Endothelial cell of umbilical vein (primary cell): ENCODE results near the gene ZNF385C. TPM values are rescaled to one million over a fixed set of nuclear protein-coding genes. Genes with fewer than 3 reads are reported as not detected.

Experiments used
- BruUV-seq: library from RNA; stranded (reverse); fragments of 400-500 nt; replicated peaks from 2 replicates; lab custom pipeline; 2021; lab: Mats Ljungman, UMichigan
- CTCF ChIA-PET: fragments of 300-600, 350-600 bp; sonication (Branson Sonifier 250); formaldehyde crosslinking; loops from one replicate; lab custom pipeline; 2021; ENCODE audit warnings: antibody characterized with exemption, inconsistent platforms; lab: Charles Lee
- POLR2A ChIA-PET: fragments of 300-600, 350-600 bp; sonication (Branson Sonifier 250); formaldehyde crosslinking; loops from one replicate; lab custom pipeline; 2021; ENCODE audit warnings: antibody characterized with exemption, inconsistent platforms; lab: Charles Lee
- DNase-seq: peaks from one replicate; pipeline ENCODE4 v3.0.0-alpha.2; 2011; ENCODE audit warnings: low read depth, low spot score
- FAIRE-seq: peaks from 2 replicates; lab custom pipeline; 2011; peaks lifted over from hg19 to GRCh38; lab: Jason Lieb, UNC
- H2AFZ ChIP-seq: 2 replicates; pipeline ENCODE4 v1.6.0; 2012; ENCODE audit warnings: low read depth, low read length, control low read depth, inconsistent platforms
- H3K27ac ChIP-seq: 2 replicates; pipeline ENCODE4 v1.5.1; 2011; ENCODE audit warnings: low read depth, mild to moderate bottlenecking, control low read depth, low read length, moderate library complexity; ENCODE audit not compliant: insufficient read depth
- H3K27me3 ChIP-seq, 2 experiments: 2 replicates each; pipeline versions ENCODE4 v1.6.0 to v1.6.1; 2011; ENCODE audit warnings: low read length in 2 of 2, mixed read lengths in 1 of 2; ENCODE audit not compliant: control insufficient read depth in 2 of 2, insufficient read depth in 2 of 2
- H3K36me3 ChIP-seq, 2 experiments: 2 replicates in 1 of 2; 3 replicates in 1 of 2; pipeline ENCODE4 v1.5.1; 2011; ENCODE audit warnings: low read length in 2 of 2, mild to moderate bottlenecking in 1 of 2, moderate library complexity in 1 of 2; ENCODE audit not compliant: control insufficient read depth in 2 of 2, insufficient read depth in 2 of 2; ENCODE audit errors: extremely low read depth in 1 of 2
- H3K4me1 ChIP-seq: 3 replicates; pipeline ENCODE4 v1.5.1; 2011; ENCODE audit warnings: mild to moderate bottlenecking, low read length; ENCODE audit not compliant: control insufficient read depth, insufficient read depth; ENCODE audit errors: extremely low read depth
- H3K4me2 ChIP-seq: 2 replicates; pipeline ENCODE4 v1.6.1; 2011; ENCODE audit warnings: low read length, control low read depth, mixed read lengths; ENCODE audit not compliant: insufficient read depth
- H3K4me3 ChIP-seq, 3 experiments: fragments of 200-600 bp in 1 of 3; sonication (generic), shearing (Covaris generic) in 1 of 3; replicated peaks in 1 of 3; 2 replicates each; pipeline ENCODE4 v1.5.1; 2011 to 2016; ENCODE audit warnings: control low read depth in 3 of 3, low read length in 3 of 3, mild to moderate bottlenecking in 2 of 3, inconsistent platforms in 1 of 3, low read depth in 1 of 3, moderate library complexity in 1 of 3; ENCODE audit not compliant: insufficient read depth in 1 of 3
- H3K79me2 ChIP-seq: 2 replicates; pipeline ENCODE4 v1.6.0; 2012; ENCODE audit warnings: low read length, inconsistent platforms; ENCODE audit not compliant: control insufficient read depth, insufficient read depth
- H3K9ac ChIP-seq: replicated peaks from 2 replicates; pipeline ENCODE3; 2011; ENCODE audit warnings: low read length, control low read depth; ENCODE audit not compliant: insufficient read depth; ENCODE audit errors: extremely low read depth
- H3K9me1 ChIP-seq: replicated peaks from 3 replicates; pipeline ENCODE4 v1.6.0; 2011; ENCODE audit warnings: mild to moderate bottlenecking, low read length; ENCODE audit not compliant: control insufficient read depth, insufficient read depth; ENCODE audit errors: extremely low read depth
- H3K9me3 ChIP-seq: replicated peaks from 2 replicates; pipeline ENCODE4 v1.5.1; 2012; ENCODE audit warnings: low read length, inconsistent platforms; ENCODE audit not compliant: control insufficient read depth, insufficient read depth
- H4K20me1 ChIP-seq: replicated peaks from 2 replicates; pipeline ENCODE3; 2011; ENCODE audit warnings: mild to moderate bottlenecking, low read length; ENCODE audit not compliant: control insufficient read depth, insufficient read depth; ENCODE audit errors: extremely low read depth
- EZH2 ChIP-seq: IDR thresholded peaks from 2 replicates; pipeline ENCODE4 v1.6.1; 2012; ENCODE audit warnings: borderline replicate concordance, low read depth, mild to moderate bottlenecking, moderate library complexity, low read length, inconsistent platforms; ENCODE audit not compliant: severe bottlenecking
- FOS ChIP-seq: IDR thresholded peaks from 2 replicates; pipeline ENCODE4 v1.6.1; 2011; ENCODE audit warnings: mild to moderate bottlenecking, low read length, moderate library complexity, borderline replicate concordance; ENCODE audit not compliant: insufficient read depth
- GATA2 ChIP-seq: IDR thresholded peaks from 2 replicates; pipeline ENCODE4 v1.7.0; 2011; ENCODE audit warnings: low read depth, mild to moderate bottlenecking, moderate library complexity, mixed read lengths, low read length; ENCODE audit not compliant: insufficient read length, insufficient read depth
- JUN ChIP-seq: IDR thresholded peaks from 2 replicates; pipeline ENCODE4 v1.6.1; 2011; ENCODE audit warnings: borderline replicate concordance, low read depth; ENCODE audit not compliant: insufficient read length, insufficient read depth
- MYC ChIP-seq: IDR thresholded peaks from one replicate; pipeline ENCODE4 v1.6.1; 2011; ENCODE audit warnings: mild to moderate bottlenecking, low read depth, low read length
- POLR2A ChIP-seq: IDR thresholded peaks from 2 replicates; pipeline ENCODE4 v1.6.1; 2012; ENCODE audit warnings: low read depth, mild to moderate bottlenecking, control low read depth, low read length
- POLR2AphosphoS5 ChIP-seq: IDR thresholded peaks from 2 replicates; pipeline ENCODE4 v1.6.1; 2012; ENCODE audit warnings: low read depth, mild to moderate bottlenecking, control low read depth, low read length, moderate library complexity; ENCODE audit not compliant: insufficient read depth
- dilution Hi-C: fragments of 300-500 bp; cut with MboI; formaldehyde crosslinking; loops from one replicate; pipeline ENCODE4 v1.15.0; 2019; ENCODE audit warnings: low sequenced_read_pairs; ENCODE audit not compliant: extremely low pct_ligation_motif_present
- intact Hi-C: fragments of 100-400 bp; cut with micrococcal nuclease; formaldehyde crosslinking; loops from one replicate; pipeline ENCODE4 v1.10.0; 2022
- polyA plus RNA-seq, 4 experiments: library from polyadenylated mRNA; depleted of rRNA in 3 of 4; stranded (reverse) in 3 of 4; unstranded in 1 of 4; fragments of >200 nt; gene quantifications; 2 replicates each; pipeline versions ENCODE4 v1.2.1 to v1.2.3, GENCODE V29; 2011 to 2012; ENCODE audit warnings: missing spikeins in 1 of 4
- total RNA-seq: library from RNA; stranded (reverse); gene quantifications from 2 replicates; pipeline ENCODE4 v1.2.3, GENCODE V29; 2021
- TF ChIP-seq, protein P1 (sequence below), 2 donors: IDR thresholded peaks; 1 replicate in 1 of 2; 2 replicates in 1 of 2; pipeline ENCODE4 v1.5.1; 2011; ENCODE audit warnings: low read length in 2 of 2, mild to moderate bottlenecking in 2 of 2, moderate library complexity in 2 of 2, control low read depth in 1 of 2, inconsistent platforms in 1 of 2, low read depth in 1 of 2; ENCODE audit not compliant: insufficient read depth in 1 of 2; ENCODE audit errors: extremely low read depth in 1 of 2
- TF ChIP-seq, protein P2 (sequence below): IDR thresholded peaks from 2 replicates; pipeline ENCODE4 v1.6.1; 2011; ENCODE audit not compliant: insufficient read depth, insufficient read length

The ZNF385C gene
- total and polyA plus RNA-seq, 2 donors (not counting 3 experiments of a cell fraction or from before 2014, with no cell fraction given): 0.07 TPM; not detected in 1

DNA sequence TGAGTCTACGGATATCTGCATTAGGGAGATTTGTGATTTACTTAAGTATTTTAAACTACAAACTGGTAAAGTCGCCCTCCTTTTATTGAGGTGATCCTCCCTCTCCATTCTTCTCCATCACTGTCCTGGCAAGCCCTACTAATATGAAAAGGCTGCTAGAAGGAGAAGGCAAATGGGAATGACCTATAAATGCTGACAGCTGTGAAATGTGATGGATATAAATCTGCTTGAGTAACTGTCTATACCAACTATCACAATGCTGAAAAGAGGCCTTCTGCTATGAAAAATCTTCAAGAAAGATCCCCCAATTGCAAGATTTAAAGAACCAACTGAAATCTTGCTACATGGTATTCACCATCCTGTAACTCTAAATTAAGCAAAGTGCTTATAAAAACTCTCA, 96.5 kb downstream of the ZNF385C start:
- Histone ChIP-seq H3K36me3 (peaks cover 15 to 31% of the 10 kb centered on the region in 2 experiments), H3K4me2 (no peak overlapping the region), H2AFZ (no peak overlapping the region), H3K79me2 (peaks cover 61% of the 10 kb centered on the region), H3K9me3 (no peaks in the 10 kb centered on the region), H3K4me1 (peaks cover 16% of the 10 kb centered on the region), H3K27ac (no peak overlapping the region), H3K4me3 (no peak overlapping the region), H4K20me1 (peaks cover 11% of the 10 kb centered on the region), H3K9me1 (no peaks in the 10 kb centered on the region), H3K9ac (no peak overlapping the region), H3K27me3 (no peaks in the 10 kb centered on the region)
- intact Hi-C loops: no loop called here
- DNase-seq (no peak), FAIRE-seq (no peak)
- CTCF ChIA-PET: interaction anchor here (1.5 kb wide), 1 partner anchor 100 kb away, joined by 7 read pairs; no protein-coding TSS in a partner anchor
- dilution Hi-C loops: no loop called here
- TF ChIP-seq FOS (no peak), POLR2AphosphoS5 (no peak), JUN (no peak), EZH2 (no peak), GATA2 (no peak), MYC (no peak), POLR2A (no peak)
- TF ChIP-seq, protein P1, sequence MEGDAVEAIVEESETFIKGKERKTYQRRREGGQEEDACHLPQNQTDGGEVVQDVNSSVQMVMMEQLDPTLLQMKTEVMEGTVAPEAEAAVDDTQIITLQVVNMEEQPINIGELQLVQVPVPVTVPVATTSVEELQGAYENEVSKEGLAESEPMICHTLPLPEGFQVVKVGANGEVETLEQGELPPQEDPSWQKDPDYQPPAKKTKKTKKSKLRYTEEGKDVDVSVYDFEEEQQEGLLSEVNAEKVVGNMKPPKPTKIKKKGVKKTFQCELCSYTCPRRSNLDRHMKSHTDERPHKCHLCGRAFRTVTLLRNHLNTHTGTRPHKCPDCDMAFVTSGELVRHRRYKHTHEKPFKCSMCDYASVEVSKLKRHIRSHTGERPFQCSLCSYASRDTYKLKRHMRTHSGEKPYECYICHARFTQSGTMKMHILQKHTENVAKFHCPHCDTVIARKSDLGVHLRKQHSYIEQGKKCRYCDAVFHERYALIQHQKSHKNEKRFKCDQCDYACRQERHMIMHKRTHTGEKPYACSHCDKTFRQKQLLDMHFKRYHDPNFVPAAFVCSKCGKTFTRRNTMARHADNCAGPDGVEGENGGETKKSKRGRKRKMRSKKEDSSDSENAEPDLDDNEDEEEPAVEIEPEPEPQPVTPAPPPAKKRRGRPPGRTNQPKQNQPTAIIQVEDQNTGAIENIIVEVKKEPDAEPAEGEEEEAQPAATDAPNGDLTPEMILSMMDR (IDR thresholded peaks at IDR 0.05; ENCODE audit: extremely low read depth in 1 of 2, insufficient read depth in 1 of 2, low read depth in 1 of 2, low read length in 2 of 2): no peak
- TF ChIP-seq, protein P2, sequence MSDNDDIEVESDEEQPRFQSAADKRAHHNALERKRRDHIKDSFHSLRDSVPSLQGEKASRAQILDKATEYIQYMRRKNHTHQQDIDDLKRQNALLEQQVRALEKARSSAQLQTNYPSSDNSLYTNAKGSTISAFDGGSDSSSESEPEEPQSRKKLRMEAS: no peak
- POLR2A ChIA-PET: no interaction called here
- no TSS peak for BruUV-seq
